NCI-H748 treated with DMSO at 0.1 percent for 48 hours (cell line): Measurements from ENCODE around the gene SDHC.
"Not testable (repeated sequence)": the region's sequence is repeated elsewhere in the genome, so short reads cannot be mapped to it uniquely, and the experiment has no call there.

Experiments
- DNase-seq: peaks from one replicate; lab custom pipeline; 2025; lab: John Stamatoyannopoulos, UW

The SDHC gene

GRCh38 chr1:161388639-161389038 is 74.5 kb downstream of the SDHC start:
- DNase-seq: no peak

DNA sequence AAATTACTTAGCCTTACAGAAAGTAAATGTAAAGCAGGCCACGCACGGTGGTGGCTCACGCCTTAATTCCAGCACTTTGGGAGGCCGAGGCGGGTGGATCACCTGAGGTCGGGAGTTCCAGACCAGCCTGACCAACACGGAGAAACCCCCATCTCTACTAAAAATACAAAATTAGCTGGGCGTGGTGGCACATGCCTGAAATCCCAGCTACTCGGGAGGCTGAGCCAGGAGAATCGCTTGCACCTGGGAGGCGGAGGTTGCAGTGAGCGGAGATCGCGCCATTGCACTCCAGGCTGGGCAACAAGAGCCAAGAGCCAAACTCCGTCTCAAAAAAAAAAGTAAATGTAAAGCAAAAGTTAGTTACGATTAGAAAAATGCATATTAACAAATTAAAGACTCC is 75.0 kb downstream of the SDHC start:
- not testable (repeated sequence) for DNase-seq

DNA sequence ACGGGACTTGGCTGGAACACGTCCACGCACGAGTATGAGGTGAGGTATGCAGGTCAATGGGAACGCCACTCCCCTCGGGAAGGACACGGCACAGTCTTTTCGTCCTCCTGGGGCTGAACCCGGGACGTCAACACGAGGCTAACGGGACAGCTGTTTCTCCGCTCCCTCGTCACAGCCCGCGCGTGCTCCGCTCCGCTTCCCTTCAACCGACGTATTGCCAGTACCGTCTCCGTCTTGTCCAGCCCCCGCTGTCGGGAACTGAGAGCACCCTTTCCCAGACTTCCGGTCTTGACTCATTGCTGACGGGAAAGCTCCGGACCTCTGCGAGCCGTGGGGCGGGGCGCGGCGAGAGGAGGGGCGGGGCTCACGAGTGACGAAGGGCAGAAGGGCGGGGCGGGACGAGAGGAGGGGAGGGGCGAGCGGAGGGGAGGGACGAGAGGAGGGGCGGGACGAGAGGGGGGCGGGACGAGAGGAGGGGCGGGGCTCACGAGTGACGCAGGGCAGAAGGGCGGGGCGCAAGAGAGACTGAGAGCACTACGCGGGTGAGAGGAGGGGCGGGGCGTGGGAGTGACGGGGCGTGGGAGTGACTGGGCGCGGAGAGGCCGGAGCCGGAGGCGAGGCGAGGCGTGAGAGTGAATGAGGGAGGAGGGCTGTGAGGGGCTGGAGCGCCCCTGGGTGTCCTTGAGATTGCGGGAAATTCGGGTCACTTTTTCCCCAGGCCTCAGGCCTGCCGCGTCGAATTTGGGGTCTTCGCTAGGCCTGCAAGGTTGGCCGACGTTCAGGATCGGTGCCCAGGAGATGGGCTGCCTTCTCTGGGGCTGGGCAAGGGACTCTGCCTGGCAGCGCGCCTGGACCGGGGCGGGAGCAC is 75.7 kb downstream of the SDHC start:
- peak; percentile 94 for DNase-seq

- DNase-seq: no peak
Measured at GRCh38 chr1:161390559-161390858, 76.3 kb downstream of the SDHC start.

DNA sequence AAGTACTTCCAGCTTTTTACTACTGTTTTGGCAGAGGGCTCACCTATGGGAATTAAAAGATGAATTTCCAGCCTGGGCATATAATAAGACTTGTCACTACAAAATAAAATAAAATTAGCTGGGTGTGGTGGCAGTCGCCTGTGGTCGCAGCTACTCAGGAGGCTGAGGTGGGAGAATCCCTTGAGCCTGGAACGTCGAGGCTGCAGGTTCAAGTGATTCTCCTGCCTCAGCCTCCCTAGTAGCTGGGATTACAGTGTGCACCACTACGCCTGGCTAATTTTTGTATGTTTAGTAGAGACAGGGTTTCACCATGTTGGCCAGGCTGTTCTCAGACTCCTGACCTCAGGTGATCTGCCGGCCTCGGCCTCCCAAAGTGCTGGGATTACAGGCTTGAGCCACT is 77.0 kb downstream of the SDHC start:
- not testable (repeated sequence) for DNase-seq

- DNase-seq: no peak
Measured at GRCh38 chr1:161391611-161392010, 77.4 kb downstream of the SDHC start.

DNA sequence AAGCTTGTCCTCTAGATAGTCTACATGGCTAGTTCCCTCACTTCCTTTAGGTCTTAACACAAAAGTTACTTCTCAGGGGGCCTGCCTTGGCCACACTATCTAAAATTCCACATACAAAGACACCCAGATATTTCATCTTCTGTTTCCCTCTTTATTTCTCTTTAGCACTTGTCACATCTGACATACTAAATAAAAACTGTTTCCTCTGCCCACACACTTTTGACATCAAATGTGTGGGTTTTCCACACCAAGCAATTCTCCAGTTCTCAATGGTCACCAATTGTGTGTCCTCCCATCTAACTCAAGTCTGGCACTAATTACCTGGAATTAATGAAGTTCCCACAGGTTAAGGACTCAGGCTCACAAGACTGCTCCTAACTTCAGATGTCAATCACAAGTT is 79.0 kb downstream of the SDHC start:
- DNase-seq: no peak

GRCh38 chr1:161397038-161397437 is 82.9 kb downstream of the SDHC start:
- not testable (repeated sequence) for DNase-seq

GRCh38 chr1:161398900-161399256 is 84.7 kb downstream of the SDHC start:
- no peak for DNase-seq

GRCh38 chr1:161399257-161399998 is 85.2 kb downstream of the SDHC start:
- DNase-seq: peak; percentile 72

DNA sequence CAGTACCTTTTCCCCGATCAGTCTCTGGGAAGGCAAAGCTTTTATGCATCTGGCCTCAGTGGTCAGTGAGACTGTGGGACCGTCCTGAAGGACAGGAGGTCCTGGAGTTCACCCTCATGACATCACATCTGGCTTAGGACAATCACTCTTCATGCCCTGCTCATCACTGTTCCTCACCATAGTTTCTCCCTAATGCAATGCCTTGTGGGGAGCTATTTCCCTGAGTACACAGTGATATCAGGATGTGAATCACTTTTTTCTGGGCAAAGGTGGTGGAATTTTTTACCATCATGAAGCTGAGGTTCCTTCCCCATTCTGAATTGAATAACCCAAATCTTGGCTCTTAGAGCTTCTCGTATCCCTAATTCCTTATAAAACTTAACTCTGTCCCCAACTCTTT is 88.3 kb downstream of the SDHC start:
- DNase-seq: no peak

- no peak for DNase-seq
Measured at GRCh38 chr1:161404051-161404597, 89.9 kb downstream of the SDHC start.

- DNase-seq: not testable (repeated sequence)
Measured at GRCh38 chr1:161406551-161406950, 92.4 kb downstream of the SDHC start.

DNA sequence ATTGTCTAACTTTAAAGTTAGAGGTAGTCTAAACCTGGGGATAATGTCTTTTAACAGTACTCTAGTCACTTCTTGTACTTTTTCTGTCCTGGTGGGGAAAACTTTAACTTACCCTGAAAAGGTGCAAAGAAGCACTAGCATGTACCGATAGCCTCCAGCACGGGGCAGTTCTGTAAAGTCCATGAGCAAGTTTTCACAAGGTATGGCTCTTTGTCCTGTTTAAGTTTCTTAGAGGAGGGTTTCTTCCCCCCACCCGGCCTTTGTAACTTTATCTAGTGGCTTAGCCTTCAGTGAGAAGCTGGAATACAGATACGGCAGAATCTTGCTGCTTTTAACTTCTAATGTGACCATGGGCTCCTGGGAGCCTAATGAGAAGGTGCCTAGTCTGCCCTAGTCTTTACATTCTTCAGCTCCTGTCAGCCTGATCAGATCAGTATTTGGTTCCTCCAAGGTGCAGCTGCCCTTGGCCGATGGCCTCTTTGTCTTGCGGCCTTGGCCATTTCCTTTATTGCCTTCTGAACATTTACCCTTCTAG is 93.3 kb downstream of the SDHC start:
- DNase-seq: no peak

GRCh38 chr1:161408429-161409052 is 94.4 kb downstream of the SDHC start:
- no peak for DNase-seq

- DNase-seq: not testable (repeated sequence)
Measured at GRCh38 chr1:161409848-161410635, 95.9 kb downstream of the SDHC start.

DNA sequence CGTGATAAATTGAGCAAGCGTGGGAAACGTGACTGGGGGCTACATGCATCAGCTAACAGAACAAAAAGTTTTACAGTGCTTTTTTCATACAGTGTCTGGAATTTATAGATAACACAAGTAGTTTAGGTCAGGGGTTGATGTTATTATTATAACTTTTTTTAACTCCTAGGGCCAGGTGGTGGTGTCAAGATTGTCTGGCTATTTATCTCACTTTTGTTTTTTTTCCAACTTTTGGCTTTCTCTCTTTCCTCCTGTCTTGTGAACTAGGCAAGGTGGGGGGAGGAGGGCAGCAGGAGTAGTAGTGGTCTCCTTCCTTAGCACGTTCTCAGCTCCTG is 96.4 kb downstream of the SDHC start:
- not testable (repeated sequence) for DNase-seq
